Neural progenitor cell (in vitro differentiated cells): ENCODE data around the gene TMPRSS13.

Experiments used
- EZH2 ChIP-seq: fragments of 200-600 bp; sonication (generic); IDR thresholded peaks from 2 replicates; pipeline ENCODE4 v1.6.1; 2017; ENCODE audit warnings: antibody characterized with exemption, mild to moderate bottlenecking, moderate library complexity
- TF ChIP-seq, protein P1 (sequence below): fragments of 200-600 bp; sonication (generic); IDR thresholded peaks from 2 replicates; pipeline ENCODE4 v1.5.1; 2017; ENCODE audit warnings: antibody characterized with exemption, mild to moderate bottlenecking

GRCh38 chr11:117934526-117935307 lies 5.5 kb upstream of the TMPRSS13 start:
- TF ChIP-seq, protein P1, sequence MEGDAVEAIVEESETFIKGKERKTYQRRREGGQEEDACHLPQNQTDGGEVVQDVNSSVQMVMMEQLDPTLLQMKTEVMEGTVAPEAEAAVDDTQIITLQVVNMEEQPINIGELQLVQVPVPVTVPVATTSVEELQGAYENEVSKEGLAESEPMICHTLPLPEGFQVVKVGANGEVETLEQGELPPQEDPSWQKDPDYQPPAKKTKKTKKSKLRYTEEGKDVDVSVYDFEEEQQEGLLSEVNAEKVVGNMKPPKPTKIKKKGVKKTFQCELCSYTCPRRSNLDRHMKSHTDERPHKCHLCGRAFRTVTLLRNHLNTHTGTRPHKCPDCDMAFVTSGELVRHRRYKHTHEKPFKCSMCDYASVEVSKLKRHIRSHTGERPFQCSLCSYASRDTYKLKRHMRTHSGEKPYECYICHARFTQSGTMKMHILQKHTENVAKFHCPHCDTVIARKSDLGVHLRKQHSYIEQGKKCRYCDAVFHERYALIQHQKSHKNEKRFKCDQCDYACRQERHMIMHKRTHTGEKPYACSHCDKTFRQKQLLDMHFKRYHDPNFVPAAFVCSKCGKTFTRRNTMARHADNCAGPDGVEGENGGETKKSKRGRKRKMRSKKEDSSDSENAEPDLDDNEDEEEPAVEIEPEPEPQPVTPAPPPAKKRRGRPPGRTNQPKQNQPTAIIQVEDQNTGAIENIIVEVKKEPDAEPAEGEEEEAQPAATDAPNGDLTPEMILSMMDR: no peak
- TF ChIP-seq EZH2: no peak
